Stimulated activated CD8-positive, alpha-beta memory T cell treated with anti-CD3 and anti-CD28 coated beads, Interleukin-15, amount 100 ng/mL, for 48 hours (primary cell): ENCODE results near the gene MSMP.
A peak's percentile ranks its signal among the peaks of the same experiment; 100 is the strongest.

Experiments
- DNase-seq, 2 donors: peaks; one replicate each; pipeline ENCODE4 v3.0.0-alpha.2; 2020; ENCODE audit warnings: low read depth in 2 of 2

Gene MSMP

DNA sequence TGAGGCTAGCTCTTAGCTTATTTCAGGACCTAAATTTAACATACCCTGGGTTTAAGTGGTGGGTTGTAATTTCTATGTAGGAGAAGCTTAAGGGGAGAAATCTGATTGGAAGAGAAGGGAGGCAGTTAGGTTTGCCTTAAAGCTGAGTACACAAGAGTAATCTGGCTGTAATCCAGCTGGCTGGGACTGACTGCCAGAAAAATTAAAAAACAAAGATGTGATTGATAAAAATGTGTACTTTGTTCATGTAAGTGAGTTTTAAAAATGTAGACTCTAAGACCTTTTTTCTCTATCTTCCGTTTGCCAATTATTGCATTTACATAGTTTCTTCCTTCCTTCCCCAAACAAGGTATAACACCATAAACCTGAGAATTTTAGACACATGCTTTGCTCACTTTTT, 17.5 kb upstream of the MSMP start:
- DNase-seq = no peak

DNA sequence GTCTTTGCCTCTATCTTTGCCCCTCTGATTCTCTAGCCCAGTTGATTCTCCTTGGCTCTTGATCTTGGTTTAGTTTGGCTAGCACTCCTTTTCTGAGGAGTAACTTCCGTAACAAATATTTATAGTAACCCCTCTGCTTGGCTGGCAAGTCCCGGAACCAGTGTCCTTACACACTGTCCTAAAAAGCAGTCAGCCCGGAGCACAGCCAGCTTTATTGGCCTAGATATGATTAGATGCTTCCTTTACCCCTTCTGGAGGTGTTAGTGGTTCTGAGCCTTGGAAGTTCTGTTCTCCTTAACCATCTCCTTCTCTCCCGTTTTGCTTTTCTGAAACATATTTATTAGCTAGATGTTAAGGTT, 17.0 kb upstream of the MSMP start:
- DNase-seq = no peak

DNA sequence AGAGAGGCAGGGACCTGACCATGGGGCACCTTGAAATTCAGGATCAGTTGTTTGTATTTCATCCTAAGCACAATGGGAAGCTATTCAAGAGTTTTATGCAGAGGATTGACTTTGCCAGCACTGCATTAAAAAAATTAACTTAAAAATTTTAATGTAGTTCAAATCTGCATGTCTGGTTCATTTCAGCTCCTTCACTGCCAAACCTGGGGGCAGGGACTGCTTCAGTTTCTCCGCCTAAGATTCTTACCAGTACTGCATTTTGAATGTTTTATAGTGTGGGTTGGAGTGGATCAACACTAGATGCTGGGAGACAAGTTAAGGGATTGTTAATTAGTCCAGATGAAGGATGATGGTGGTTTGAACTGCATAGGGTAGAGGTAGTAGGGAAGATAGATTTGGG, 15.7 kb upstream of the MSMP start:
- no peak for DNase-seq

DNA sequence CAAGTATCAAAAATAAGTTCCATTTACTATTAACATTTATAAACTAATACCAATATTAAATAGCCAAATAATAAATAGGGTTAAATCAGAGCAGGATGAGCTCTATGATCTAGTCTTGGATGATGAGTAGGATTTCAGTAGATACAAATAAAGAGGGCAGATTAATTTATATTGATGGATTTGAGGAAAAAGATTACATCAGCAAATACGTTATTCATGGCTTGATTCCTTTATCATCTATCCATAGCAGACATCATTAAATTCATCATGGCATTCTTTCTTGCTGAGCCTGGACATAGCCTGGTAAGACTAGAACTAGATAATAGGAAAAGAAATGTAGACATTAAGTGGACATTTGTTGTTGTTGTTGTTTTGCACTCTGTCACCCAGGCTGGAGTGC, 13.4 kb upstream of the MSMP start:
- DNase-seq = no peak

DNA sequence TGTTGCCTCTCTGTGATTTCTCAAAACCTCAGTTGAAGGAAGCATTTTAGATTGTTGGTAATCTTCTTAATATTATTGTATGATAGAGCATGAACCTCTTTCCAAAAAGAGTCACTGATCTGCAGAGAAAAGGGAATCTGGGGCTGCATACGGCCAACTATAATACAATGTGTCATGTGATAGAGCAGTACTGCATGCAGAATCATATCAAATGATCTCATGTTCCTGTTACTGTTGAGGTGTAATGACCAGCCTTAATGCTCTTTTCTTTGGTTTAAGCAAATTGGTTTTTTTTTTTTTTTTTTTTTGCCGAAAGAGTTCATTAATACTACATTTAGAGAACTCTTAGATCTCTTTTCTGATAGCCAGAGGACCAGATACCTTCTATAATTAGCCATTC, 12.9 kb upstream of the MSMP start:
- DNase-seq = no peak

DNA sequence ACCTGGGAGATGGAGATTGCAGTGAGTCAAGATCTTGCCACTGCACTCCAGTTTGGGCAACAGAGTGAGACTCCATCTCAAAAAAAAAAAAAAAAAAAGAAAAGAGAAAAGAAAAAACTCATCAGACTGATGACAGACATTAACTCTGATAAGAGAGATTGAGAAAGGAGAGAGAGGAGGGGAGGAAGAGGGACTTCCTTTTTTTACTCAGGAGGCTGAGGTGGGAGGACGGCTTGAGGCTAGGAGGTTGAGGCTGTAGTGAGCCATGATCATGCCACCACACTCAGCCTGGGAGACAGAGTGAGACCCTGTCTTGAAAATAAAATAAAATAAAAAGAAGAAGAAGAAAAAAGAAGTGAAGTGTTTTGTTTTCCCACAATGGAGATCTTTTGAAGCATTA, 9.7 kb upstream of the MSMP start:
- no peak for DNase-seq

DNA sequence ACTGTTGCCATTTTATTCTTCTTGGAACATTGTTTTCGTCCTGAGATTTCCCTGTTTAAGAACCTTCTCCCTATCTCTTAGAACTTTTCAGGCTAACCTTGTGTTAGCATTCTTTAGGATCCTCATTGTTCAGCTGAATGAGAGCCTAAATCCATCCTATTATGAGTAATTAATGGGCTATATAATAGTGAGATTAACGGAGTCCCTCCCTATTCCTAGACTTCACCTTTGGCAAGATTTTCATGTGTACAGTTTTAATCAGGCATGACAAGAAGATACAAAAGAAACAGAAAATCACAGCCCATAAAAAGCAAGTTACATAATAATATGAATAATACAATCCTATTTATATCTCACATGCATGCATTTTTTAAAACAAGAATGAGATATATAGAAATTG, 9.1 kb upstream of the MSMP start:
- DNase-seq = no peak

DNA sequence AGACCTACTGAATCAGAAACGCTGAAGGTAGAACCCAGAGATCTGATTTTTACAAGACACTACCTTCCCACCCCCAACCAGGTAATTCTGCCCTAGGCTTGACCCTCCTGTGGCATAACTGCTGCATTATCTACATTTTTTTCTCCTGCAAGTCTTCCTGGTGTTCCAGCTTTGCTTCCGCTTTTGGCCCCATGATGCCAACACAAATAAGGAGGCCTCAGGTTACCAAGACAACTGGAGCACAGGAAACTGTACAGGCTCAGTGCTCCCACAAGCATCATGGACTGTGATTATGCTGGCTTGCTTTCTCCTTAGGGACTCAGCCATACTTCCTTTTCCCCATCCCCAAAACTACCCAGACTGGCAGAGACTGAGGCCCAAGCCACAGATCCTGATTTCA, 6.6 kb upstream of the MSMP start:
- no peak for DNase-seq

DNA sequence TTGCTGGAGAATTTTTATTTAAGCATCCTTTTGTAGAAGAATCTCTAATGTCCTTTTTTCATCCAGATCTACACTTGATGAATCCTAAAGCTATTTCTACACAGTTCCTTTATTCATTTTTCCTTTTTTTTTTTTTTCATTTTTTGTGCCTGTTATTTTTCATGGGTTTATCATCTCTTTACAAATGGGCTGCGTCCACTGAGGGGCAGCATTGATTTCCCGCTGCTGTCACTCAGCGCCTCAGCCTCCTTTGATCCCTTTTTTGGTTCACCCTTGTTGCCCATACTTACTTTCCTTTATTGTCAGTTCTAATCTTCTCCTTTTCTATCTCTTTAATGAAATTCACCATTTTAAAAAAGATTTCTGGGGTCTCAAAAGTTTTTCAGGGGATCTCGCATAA, 5.7 kb upstream of the MSMP start:
- DNase-seq = no peak

DNA sequence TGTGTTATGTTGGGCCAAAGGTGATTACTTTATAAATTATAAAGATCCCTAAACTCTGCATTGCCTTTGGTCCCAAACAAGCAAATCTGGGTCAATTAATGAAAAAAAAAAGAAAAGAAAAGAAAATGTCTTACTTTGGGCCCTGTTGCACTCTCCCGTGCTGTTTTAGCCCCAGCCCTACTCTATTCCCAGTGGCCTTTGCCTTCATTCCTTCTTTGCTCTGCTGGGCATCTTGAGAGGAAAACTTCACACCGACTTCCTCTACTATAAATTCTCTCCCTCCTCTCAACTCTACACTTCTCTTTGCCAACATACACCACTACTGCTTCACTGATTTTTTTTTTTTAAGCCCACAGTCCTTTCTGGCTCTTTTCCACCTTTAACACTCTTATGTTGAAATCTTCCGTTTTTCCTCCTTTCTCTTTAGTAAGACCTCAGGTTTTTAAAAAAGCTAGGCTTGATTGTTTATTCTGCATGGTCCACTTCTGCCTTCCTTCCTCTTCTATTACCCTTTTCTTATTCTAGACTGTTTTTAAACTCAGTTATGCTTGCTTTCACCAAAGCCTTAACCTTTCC, 4.5 kb upstream of the MSMP start:
- no peak for DNase-seq

DNA sequence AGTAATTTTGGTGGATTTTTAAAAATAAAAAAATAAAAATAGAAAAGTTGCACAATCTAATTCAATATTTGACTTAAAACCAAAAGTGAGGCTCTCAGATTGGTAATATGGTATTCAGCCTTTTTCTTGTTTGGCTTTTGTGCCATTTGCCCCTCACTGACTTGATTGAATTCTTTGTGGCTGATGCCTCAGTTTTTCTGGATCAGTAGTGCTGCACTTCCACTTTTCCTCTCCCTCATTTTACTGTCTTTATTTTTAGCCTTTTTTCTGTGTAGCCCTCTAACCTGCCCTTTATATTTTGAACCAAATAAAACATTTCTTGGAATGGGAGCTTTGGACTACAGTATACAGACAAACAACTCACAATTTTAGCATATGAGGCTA, 3.8 kb upstream of the MSMP start:
- no peak for DNase-seq

DNA sequence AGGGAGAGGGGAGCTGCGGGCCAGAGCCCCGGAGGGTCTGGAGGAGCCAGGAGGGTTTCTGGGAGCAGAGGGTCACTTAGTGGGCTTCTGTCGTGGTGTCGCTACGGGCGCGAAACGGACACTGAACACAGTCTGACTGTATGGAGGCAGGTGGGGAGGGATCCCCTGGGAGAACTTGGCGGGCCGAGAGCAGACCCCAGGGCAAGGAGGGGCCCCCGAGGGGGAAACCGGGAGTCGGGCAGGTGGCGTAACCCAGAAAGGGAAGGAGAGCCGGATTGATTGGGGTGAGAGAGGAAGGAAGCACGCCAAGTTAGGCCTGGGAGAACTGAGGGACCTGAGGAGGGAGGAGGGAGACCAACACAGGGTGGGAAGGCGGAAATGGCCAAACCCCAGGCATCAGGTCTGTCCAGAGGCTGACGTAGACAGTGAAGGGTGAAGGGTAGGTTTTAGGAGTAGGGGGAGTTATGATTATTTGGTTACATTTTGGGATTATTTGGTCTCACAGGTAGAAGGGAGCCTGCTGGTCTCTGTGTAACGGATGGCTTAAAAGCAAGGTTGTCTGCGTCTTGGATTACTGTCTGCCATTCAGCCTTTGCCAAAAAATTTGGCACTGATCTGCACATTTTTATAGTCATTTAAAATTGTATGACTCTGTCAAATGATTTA, 3.3 kb upstream of the MSMP start:
- DNase-seq = peak; percentile 4 to 9

DNA sequence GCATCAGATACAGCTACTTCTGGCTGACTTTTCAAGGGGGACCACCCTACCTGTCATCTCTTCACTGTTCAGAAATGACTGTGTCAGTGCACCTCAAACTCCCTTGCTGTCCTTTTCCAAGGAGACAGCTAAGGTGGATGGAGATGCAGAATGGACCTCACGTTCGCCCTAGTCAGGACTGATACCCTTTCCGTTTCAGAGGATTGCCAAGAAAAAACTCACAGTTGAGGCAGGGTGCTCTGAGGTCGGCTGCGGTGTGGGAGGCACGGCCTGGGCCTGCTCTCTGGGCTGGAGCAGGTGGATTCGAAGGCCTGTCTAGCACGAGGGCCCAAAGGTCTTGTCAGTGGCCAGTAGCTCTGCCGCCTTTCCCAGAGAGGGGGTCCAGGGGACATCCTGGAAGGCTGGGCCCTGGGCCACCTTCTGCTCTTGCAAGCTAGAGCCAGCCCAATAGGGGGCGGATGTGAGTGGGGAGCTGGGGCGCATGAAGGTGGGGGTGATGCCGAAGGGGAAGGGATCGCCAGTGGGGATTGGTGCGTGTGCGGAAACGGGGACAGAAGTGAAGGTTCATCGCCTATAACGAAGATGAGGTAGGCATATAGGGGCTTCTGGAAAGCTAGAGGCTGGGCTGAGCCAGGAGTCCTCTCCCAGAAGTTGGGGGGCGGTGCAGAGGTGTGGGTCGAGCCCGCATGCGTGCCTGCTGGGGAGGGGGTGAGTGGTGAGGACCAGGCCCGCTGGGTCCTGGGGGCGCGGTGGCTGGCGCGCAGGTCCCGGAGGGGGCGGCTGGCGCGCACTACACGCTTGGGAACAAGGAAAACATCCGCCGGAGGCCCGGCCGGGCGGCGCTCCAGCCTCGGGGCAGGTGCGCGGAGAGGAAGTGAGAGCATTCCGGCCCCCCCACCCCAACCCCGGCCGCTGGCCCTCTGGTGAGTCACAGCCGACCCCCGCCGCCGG, 2.5 kb upstream of the MSMP start:
- peak; percentile 69 to 70 for DNase-seq

DNA sequence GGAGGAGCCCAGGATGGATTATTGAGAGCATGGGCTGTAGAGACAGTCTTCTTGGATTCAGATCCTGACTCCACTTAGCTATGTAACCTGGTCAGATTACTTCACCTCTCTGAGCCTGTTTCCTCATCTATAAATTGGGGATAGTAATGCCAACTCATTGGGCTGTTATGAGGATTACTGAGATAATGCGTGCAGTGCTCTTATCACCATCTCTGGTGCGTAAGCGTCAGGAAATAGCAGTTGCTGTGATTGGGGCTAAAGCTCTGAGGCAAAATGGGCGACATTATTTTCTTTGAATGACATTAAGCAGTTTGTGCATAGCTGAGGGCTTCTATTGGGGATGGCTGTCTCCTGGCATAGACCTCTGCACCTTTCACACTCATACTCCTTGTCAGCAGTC, 995 bp upstream of the MSMP start:
- DNase-seq = no peak

DNA sequence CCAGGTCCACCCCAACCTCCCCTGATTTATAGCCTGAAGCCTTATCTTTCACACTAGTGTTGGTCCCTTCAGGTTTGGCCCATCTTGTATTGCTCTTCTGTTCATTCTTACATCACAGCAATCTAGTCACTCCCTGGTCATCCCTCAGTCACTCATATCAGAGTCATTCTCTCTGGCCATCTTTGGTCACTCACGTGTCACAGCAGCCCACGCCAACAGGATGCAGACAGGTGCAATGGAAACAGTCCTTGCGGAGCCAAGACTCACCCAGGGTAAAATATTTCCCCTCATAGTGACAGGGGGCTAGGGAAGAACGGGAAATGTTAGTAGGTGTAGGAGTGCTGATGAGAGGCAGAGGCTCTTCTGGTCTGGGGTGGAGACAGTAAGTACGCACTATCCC, 610 bp downstream of the MSMP start:
- no peak for DNase-seq

DNA sequence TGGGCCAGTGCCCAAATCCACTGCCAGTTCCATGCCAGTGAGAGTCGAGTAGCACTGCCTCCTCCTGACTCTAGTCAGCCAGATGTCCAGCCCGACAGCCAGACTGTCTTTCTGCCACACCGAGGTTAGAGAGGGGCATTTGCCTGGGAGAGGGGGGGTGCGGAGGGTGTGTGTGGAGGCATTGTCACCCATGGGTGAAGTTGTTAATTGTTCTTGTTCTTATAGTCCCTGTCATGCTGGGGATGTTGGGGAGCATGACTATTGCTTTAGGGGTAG, 3.9 kb downstream of the MSMP start:
- DNase-seq = no peak

DNA sequence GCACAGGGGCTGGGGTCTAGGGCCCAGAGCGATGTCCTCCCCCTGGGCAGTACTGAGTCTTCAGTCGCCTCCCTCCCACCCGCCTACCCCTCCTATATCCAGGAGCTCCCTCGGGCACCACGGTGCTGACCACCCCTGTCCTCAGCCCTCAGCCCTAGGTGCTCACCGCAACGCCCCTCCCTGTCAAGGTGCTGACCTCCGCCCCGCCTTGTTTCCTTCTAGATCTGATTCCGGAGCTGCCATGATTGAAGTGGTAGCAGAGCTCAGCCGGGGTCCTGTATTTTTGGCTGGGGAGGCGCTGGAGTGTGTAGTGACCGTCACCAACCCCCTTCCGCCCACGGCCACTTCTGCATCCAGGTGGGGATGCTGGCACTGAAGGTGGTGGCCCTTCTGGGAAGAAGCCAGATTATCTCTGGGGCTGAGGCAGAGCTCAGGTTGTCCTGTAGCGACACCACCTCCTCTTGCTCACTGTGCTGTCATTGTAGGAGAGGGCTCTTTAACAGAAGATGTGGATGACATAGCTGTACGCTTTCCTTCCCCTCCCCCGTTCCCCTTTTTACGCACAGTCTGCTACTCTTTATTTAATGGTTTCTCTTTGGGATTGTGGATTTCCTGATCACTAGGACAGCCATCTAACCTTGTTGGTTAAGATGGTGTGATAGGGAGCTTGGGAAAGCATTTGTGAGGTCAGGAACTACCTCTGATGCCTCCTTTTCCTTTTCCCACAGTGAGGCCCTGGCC, 4.4 kb downstream of the MSMP start:
- DNase-seq = peak in 1 of 2 donors; percentile 9

DNA sequence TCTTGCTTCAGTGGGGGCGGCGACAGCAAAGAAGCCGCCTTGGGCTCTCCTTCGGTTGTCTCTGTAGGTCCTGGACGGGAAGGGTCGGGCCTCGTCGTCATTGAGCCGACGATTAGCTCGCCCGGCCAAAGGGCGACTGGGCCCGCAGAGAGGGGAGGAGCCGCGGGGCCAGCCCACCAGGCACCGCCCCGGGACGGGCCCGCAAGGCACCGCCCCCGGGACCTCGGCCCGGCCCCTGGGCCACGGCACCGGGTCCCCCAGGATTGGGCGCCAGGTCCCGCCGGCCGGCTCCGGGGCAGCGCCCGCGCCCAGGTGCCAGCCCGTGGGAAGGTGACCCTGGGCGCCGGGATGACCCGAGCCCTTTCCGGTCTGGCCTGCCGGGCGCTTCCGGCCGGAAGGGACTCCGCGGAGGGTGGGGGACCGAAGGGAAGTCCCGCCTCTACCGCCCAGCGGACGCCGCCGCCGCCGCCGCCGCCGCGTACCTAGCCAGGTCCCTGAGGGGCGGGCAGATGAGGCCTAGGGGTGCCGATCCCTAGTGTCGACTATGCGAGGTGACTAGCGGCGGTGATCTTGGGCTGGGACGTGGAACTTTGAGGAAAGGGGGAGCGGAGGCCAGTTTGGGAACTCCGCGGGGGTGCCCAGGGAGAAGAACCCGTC, 5.1 kb downstream of the MSMP start, which contains the start of the genes GBA2 and RGP1:
Gene GBA2 (minus strand): TSS at position 371 of the 657 bp plus-strand sequence. CDS start 524 bp downstream, outside the sequence.
Gene RGP1 (plus strand): TSS at position 430 of the 657 bp plus-strand sequence. CDS start 469 bp downstream, outside the sequence.
- DNase-seq = peak; percentile 68 to 71

DNA sequence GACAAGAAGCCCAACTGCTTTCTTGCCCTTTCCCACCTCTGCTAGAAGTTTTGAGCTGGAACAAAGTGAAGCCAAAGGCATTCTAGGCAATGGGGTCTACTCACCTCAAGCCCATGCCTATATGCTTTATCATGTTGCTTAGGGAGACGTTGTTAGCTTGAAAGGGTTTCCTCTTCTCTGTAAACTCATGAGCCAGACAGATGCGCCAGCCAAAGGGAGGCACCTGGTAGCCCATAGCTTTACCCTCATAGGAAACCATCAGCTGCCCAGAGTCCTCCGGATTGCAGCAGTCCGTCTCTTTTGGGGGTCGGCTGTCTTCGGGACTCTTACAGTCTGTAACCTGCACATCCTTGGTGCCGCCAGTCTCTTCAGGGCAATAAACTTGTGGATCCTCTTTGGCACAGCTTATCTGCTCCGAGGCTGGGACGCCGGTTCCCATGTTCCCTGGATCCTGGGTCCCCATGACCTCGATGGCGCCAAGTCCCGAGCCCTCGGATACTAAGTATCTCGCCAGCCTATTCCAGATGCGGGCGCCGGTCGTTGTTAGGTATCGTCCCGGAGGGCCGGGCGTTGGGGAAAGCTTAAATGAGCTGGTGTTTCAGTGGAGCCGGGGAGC, 5.7 kb downstream of the MSMP start:
- DNase-seq = no peak

DNA sequence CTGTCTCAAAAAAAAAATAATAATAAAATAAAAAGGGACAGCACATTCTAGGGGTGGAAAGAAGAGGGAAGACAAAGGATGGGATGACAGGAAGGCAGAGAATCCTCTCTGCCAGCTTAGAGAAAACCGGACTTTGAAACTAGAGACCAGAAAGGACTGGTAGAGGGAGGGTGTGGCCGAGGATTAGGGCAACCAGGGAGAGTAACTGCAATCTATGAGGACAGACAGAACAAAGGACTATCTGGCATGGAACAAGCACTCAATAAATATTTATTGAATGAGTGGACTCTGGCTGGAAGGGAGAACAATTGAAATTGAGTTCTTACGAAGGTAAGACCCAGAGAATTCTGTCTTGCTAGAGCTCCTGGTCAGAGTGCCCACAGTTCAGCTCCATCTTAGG, 7.5 kb downstream of the MSMP start:
- no peak for DNase-seq

DNA sequence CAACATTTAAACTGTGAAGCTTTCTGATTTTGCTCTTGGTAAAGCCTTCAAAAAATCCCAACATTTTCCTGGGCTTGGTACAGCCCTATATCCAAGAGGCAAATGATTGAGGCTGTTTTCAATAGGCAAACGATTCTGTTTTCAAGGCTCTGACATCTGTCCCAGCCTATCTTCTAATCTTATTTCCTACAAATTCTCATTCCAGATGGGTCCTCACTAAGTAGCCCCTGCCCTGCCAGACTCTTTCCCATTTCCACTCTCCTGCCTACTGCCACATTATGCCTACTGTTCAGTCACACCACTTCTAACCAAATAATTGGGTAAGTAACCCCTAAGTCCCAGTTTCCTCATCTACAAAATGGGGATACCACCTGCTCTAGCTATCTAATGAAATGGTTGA, 8.5 kb downstream of the MSMP start:
- DNase-seq = no peak
